Astrocyte of the cerebellum (primary cell): ENCODE results near the gene NOP58.

Experiments used
- DNase-seq: peaks from one replicate; pipeline ENCODE4 v3.0.0-alpha.2; 2011; ENCODE audit warnings: low read depth
- H3K4me3 ChIP-seq: 2 replicates; pipeline ENCODE4 v1.5.1; 2011; ENCODE audit warnings: mild to moderate bottlenecking, low read depth, low read length, moderate library complexity
- in situ Hi-C: cut with HindIII; loops from 2 replicates; pipeline ENCODE4 v1.10.0; 2017; ENCODE audit warnings: low sequenced_read_pairs
- TF ChIP-seq, protein P1 (sequence below): IDR thresholded peaks from 2 replicates; pipeline ENCODE4 v1.5.1; 2012; ENCODE audit warnings: low read length, low read depth, moderate library complexity, mild to moderate bottlenecking; ENCODE audit errors: missing control alignments

Gene NOP58

DNA sequence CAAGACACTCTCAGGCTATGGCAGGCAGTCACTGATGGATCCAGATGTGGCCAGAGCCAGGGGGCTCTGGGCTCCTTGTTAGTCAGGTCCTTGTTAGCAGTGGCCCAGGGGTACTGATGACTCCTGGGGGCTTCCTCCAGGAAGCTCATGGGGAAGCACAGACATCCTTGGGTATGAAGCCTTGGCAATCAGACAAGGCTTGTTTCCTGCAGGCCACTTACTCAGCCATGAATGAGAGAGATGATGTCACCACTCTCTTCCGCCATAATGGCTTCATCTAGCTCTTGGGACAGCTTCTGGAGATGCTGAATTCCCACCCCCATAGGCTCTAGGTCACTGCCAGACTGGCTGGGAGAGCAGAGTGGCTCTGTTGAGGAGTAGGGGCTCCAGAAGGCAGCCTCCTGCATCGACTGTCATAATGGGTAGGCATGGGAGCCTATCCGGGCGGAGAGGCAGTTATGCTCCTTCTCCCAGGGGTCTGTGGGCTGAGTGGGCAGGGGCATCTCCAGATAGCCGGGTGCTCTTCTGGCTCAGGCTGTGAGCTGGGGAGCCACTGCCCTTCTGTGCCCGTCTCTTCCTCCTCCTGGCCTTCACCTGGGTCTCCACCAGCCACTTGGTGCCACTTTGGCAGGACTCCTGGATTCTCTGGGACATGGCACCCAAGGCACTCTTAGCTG, 70.4 kb downstream of the NOP58 start:
- DNase-seq = no peak
- TF ChIP-seq, protein P1, sequence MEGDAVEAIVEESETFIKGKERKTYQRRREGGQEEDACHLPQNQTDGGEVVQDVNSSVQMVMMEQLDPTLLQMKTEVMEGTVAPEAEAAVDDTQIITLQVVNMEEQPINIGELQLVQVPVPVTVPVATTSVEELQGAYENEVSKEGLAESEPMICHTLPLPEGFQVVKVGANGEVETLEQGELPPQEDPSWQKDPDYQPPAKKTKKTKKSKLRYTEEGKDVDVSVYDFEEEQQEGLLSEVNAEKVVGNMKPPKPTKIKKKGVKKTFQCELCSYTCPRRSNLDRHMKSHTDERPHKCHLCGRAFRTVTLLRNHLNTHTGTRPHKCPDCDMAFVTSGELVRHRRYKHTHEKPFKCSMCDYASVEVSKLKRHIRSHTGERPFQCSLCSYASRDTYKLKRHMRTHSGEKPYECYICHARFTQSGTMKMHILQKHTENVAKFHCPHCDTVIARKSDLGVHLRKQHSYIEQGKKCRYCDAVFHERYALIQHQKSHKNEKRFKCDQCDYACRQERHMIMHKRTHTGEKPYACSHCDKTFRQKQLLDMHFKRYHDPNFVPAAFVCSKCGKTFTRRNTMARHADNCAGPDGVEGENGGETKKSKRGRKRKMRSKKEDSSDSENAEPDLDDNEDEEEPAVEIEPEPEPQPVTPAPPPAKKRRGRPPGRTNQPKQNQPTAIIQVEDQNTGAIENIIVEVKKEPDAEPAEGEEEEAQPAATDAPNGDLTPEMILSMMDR = no peak
- in situ Hi-C loops = no loop called here
- H3K4me3 ChIP-seq = no peak overlapping the region

DNA sequence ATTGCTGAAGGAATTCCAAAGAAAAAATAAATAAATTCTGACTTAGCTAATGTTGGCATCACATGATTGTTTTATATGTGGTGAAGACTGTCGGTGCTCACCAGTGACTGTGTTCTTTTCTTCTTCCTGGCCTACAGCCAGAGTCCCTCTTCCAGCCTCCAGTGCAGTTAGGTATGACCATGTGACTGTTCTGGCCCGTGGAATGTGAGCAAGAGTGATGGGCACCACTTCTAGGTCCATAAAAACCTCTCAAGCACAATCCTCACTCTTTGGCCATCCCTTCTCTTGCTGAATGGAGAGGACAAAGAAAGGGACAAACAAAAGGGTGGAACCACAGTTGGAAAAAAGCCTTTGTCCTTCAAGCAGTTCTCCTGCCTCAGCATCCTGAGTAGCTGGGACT, 71.6 kb downstream of the NOP58 start:
- TF ChIP-seq, protein P1 = no peak
- H3K4me3 ChIP-seq = no peak overlapping the region
- DNase-seq = no peak
- in situ Hi-C loops = no loop called here

DNA sequence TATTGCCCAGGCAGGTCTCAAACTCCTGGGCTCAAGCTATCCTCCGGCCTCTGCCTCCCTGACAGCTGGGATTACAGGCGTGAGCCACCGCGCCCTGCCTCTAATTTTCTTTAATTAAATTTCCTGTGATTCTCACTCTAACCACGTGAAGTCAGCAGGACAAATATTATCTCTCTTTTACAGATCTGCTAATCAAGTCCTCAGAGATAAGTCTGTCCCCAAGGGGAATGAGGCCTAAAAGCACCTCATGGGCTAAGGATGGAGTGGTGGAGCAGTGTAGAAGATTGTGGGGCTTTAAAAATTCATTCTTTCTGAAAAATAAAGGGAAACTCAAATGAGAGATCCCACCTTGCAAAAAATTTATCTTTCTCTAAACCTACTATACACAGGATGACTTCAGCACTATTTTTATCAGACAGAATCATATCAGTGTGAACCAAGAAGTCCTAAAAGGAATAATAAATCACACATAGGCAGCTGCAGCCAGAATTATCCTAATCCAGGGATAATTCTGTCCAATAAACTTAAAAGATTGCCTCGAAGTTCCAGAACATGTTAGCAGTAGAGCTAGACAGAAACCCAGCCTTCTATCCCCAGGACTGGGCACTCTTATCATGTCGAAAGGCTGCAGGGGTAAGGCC, 72.3 kb downstream of the NOP58 start:
- DNase-seq = no peak
- TF ChIP-seq, protein P1 = no peak
- in situ Hi-C loops = no loop called here
- no peak overlapping the region for H3K4me3 ChIP-seq

DNA sequence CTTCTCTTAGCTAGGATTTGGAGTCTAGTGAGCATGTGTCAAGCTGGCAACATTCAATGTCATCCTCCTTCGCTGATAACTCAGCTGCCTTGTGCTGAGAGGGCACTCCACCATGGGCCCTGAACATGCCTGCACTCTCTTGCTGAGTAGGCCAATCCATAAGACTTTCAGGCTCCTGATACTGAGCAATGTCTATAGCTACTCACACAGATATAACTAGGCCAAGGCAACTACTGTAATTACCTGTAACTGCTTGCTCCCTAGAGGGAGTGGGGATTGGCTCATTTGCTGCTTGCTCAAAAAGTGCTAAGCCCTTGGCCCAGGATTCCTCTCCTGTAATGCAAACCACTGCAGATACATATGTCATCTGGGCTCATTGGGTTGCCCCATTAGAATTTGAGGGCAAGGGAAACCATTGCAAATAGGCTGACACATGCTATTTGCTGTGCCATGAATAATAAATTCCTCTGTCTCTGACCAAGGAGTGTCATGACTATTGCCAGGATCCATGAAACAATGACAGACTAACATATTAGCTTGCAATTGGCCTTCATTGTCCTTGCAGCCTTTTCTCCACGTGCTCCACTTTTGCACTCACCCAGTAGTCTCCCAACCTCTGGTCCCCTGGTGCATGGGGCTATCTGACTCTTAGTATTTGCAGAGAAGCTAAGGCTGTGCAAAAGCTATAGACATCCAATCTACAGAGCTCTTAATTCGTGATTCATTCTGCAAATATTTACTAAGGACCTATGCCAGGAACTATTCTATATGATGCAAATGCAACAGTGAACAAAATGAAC, 73.7 kb downstream of the NOP58 start:
- in situ Hi-C loops = no loop called here
- no peak for DNase-seq
- TF ChIP-seq, protein P1 = no peak

DNA sequence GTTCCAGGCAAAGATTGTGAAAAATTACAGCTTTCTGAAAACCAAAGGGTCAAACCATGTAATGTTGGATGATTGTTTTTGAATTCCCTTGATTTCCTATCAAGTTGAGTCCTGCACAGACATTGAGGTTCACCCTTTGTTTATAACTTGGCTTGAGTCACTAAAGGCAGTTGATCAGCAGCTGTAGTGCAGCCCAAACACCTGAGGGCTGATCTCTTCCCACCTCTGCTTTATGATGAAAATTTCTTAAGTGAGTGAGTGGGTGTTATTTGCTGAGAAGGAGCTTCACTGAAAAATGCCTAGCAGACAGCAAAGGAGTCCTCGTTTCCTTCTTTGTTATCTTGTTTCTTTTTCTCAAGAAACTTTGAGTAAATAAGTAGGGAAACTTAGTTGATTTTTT, 78.6 kb downstream of the NOP58 start:
- no peak for DNase-seq
- in situ Hi-C loops = no loop called here
- no peak overlapping the region for H3K4me3 ChIP-seq
- TF ChIP-seq, protein P1 = no peak

More for the DNA sequence above, 73.7 kb downstream of the NOP58 start:
- no peak overlapping the region for H3K4me3 ChIP-seq

DNA sequence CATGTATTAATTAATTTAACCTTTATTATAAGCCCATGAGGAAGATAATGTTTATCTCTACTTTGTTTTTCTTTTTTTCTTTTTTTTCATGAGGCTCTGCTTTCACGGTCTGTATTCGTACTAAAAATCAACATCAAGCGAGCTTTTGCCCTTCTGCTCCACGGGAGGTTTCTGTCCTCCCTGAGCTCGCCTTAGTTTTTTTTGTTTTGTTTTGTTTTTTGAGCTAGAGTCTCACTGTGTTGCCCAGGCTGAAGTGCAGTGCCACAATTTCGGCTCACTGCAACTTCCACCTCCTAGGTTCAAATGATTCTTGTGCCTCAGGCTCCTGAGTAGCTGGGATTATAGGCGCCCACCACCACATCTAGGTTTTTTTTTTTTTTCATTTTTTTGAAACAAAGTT, 80.6 kb downstream of the NOP58 start:
- H3K4me3 ChIP-seq = no peak overlapping the region
- TF ChIP-seq, protein P1 = no peak
- in situ Hi-C loops = no loop called here
- no peak for DNase-seq
